Posterior cingulate gyrus (tissue), 11 donors: ENCODE measurements around the gene KCNE4.
A peak's percentile ranks its signal among the peaks of the same experiment; 100 is the strongest.

ENCODE experiments used
- DNase-seq, 10 donors: peaks; one replicate each; pipeline versions ENCODE4 v3.0.0 to v3.0.0-alpha.2; 2020 to 2021; ENCODE audit warnings: mixed read lengths in 3 of 10
- intact Hi-C: fragments of 100-400 bp; cut with DNase I; formaldehyde crosslinking; loops from one replicate; pipeline ENCODE4 v1.15.1; 2023

The KCNE4 gene

GRCh38 chr2:223082706-223083105 is 30.7 kb downstream of the KCNE4 start:
- DNase-seq, result no peak
- intact Hi-C loops, result no loop called here

GRCh38 chr2:223083402-223084070 is 31.5 kb downstream of the KCNE4 start:
- peak in 1 of 10 donors; percentile 23 for DNase-seq
- intact Hi-C loops, result no loop called here

- intact Hi-C loops, result no loop called here
Measured at GRCh38 chr2:223084873-223085272, 32.9 kb downstream of the KCNE4 start.

GRCh38 chr2:223086370-223086981 is 34.5 kb downstream of the KCNE4 start:
- peak in 7 of 10 donors; percentile 9 to 72 (median 28) for DNase-seq
- intact Hi-C loops, result no loop called here

More at GRCh38 chr2:223084873-223085272, 32.9 kb downstream of the KCNE4 start:
- peak in 6 of 10 donors; percentile 17 to 82 (median 61) for DNase-seq

GRCh38 chr2:223087466-223087865 is 35.5 kb downstream of the KCNE4 start:
- DNase-seq, result no peak
- intact Hi-C loops, result no loop called here

- no peak for DNase-seq
- intact Hi-C loops, result no loop called here
Measured at GRCh38 chr2:223088866-223089265, 36.9 kb downstream of the KCNE4 start.

GRCh38 chr2:223090039-223090438 is 38.0 kb downstream of the KCNE4 start:
- intact Hi-C loops, result no loop called here
- DNase-seq, result no peak

- no peak for DNase-seq
- intact Hi-C loops, result no loop called here
Measured at GRCh38 chr2:223090540-223091235, 38.7 kb downstream of the KCNE4 start.

- intact Hi-C loops, result no loop called here
- DNase-seq, result no peak
Measured at GRCh38 chr2:223092667-223093066, 40.7 kb downstream of the KCNE4 start.

GRCh38 chr2:223093436-223094241 is 41.6 kb downstream of the KCNE4 start:
- intact Hi-C loops, result no loop called here
- DNase-seq, result no peak

- intact Hi-C loops, result no loop called here
- DNase-seq, result no peak
Measured at GRCh38 chr2:223095207-223095606, 43.2 kb downstream of the KCNE4 start.

- DNase-seq, result no peak
- intact Hi-C loops, result no loop called here
Measured at GRCh38 chr2:223096235-223096970, 44.4 kb downstream of the KCNE4 start.

GRCh38 chr2:223097888-223098383 is 45.9 kb downstream of the KCNE4 start:
- intact Hi-C loops, result no loop called here

GRCh38 chr2:223099561-223099960 is 47.6 kb downstream of the KCNE4 start:
- intact Hi-C loops, result no loop called here
- DNase-seq, result no peak

More at GRCh38 chr2:223097888-223098383, 45.9 kb downstream of the KCNE4 start:
- no peak for DNase-seq

GRCh38 chr2:223100061-223100511 is 48.1 kb downstream of the KCNE4 start:
- intact Hi-C loops, result loop anchor here (5.0 kb wide), 1 partner anchor 118 kb away; no protein-coding TSS in a partner anchor
- DNase-seq, result no peak

GRCh38 chr2:223101340-223102039 is 49.5 kb downstream of the KCNE4 start:
- DNase-seq, result no peak
- intact Hi-C loops, result loop anchor here (5.0 kb wide), 1 partner anchor 119 kb away; no protein-coding TSS in a partner anchor

GRCh38 chr2:223102040-223102400 is 50.0 kb downstream of the KCNE4 start:
- DNase-seq, result peak in 3 of 10 donors; percentile 13 to 79 (median 77)
- intact Hi-C loops, result loop anchor here (5.0 kb wide), 1 partner anchor 120 kb away; no protein-coding TSS in a partner anchor

- no peak for DNase-seq
- intact Hi-C loops, result loop anchor here (5.0 kb wide), 1 partner anchor 120 kb away; no protein-coding TSS in a partner anchor
Measured at GRCh38 chr2:223102450-223102849, 50.5 kb downstream of the KCNE4 start.
